Measurements from ENCODE around the gene NSUN6. TPM values are rescaled to one million over a fixed set of nuclear protein-coding genes. Genes with fewer than 3 reads are reported as not detected.
A peak's percentile ranks its signal among the peaks of the same experiment; 100 is the strongest.

NSUN6 gene
- total RNA-seq, 1 experiment from 2014 or later, result 15.1 TPM

GRCh38 chr10:18665815-18666558 is 14.6 kb upstream of the NSUN6 start (continued):
- TF ChIP-seq ZNF425 (CRISPR knock-in tag; conservative IDR thresholded peaks at IDR 0.05), result no peak
- no peak for TF ChIP-seq CREM (CRISPR knock-in tag; IDR thresholded peaks at IDR 0.05)
- no peak for TF ChIP-seq NFE2L1 (CRISPR knock-in tag; IDR thresholded peaks at IDR 0.05)
- no peak for TF ChIP-seq ZNF121 (CRISPR knock-in tag; IDR thresholded peaks at IDR 0.05)

- H3K4me1 Mint-ChIP-seq, result peaks cover 58% of the 10 kb centered on the region
- ChIA-PET CTCF (no interaction called here), POLR2A (interaction anchor here (0.6 kb wide), 1 partner anchor 1290 kb away, joined by 6 read pairs; no protein-coding TSS in a partner anchor)
- H3K9me3 Mint-ChIP-seq, result peaks cover 3% of the 10 kb centered on the region; the same call in 1 of the 2 replicates
- ATAC-seq, result no peak
- H3K27me3 Mint-ChIP-seq (ENCODE audit: low read depth), result no peaks in the 10 kb centered on the region
- no peak for DNase-seq (ENCODE audit: low spot score)
- H3K4me3 Mint-ChIP-seq, result no peak overlapping the region; the same call in 1 of the 2 replicates
- TF ChIP-seq ZNF121 (CRISPR knock-in tag; IDR thresholded peaks at IDR 0.05), result peak; percentile 78; the same call in 1 of the 2 replicates
- no peak for TF ChIP-seq ZNF396 (CRISPR knock-in tag; IDR thresholded peaks at IDR 0.05; ENCODE audit: borderline replicate concordance)
- H3K36me3 Mint-ChIP-seq, result peaks cover 22% of the 10 kb centered on the region
- H3K27ac Mint-ChIP-seq, result 0 out of 2 replicates have a peak overlapping the region, but pooled peaks have one; percentile 16
Observed at GRCh38 chr10:18664841-18665478, 13.6 kb upstream of the NSUN6 start.

- H3K36me3 Mint-ChIP-seq, result peaks cover 8% of the 10 kb centered on the region
- no peaks in the 10 kb centered on the region for H3K27me3 Mint-ChIP-seq (ENCODE audit: low read depth)
- ChIA-PET POLR2A (no interaction called here), CTCF (no interaction called here)
- DNase-seq (ENCODE audit: low spot score), result no peak
- H3K9me3 Mint-ChIP-seq, result no peaks in the 10 kb centered on the region
- no peak for ATAC-seq
- peak overlapping the region; percentile 55 for H3K27ac Mint-ChIP-seq
- peaks cover 39% of the 10 kb centered on the region for H3K4me1 Mint-ChIP-seq
- peak overlapping the region; percentile 99 for H3K4me3 Mint-ChIP-seq
- TF ChIP-seq ZNF532 (CRISPR knock-in tag; IDR thresholded peaks at IDR 0.05; ENCODE audit: borderline replicate concordance), result no peak
- TF ChIP-seq AFF4 (CRISPR knock-in tag; IDR thresholded peaks at IDR 0.05; ENCODE audit: borderline replicate concordance), result no peak
- TF ChIP-seq CTCF (IDR thresholded peaks at IDR 0.05), result no peak
- no peak for TF ChIP-seq E2F1 (CRISPR knock-in tag; IDR thresholded peaks at IDR 0.05)
- TF ChIP-seq ATF1 (CRISPR knock-in tag; IDR thresholded peaks at IDR 0.05), result no peak
- TF ChIP-seq ZNF396 (CRISPR knock-in tag; IDR thresholded peaks at IDR 0.05; ENCODE audit: borderline replicate concordance), result no peak
- no peak for TF ChIP-seq MYBL2 (CRISPR knock-in tag; IDR thresholded peaks at IDR 0.05)
- no peak for TF ChIP-seq ESRRA (CRISPR knock-in tag; IDR thresholded peaks at IDR 0.05; ENCODE audit: borderline replicate concordance)
- TF ChIP-seq ZNF317 (CRISPR knock-in tag; IDR thresholded peaks at IDR 0.05; ENCODE audit: borderline replicate concordance, low read depth), result no peak
- TF ChIP-seq ELF4 (CRISPR knock-in tag; IDR thresholded peaks at IDR 0.05; ENCODE audit: low read depth), result no peak
- no peak for TF ChIP-seq FOXK1 (CRISPR knock-in tag; IDR thresholded peaks at IDR 0.05)
Observed at GRCh38 chr10:18660816-18661431, 9.5 kb upstream of the NSUN6 start.

All from WTC11 (cell line).